Ishikawa (cell line): ENCODE results near the gene THOC7.

Experiments used
- CEBPB ChIP-seq: IDR thresholded peaks from 2 replicates; pipeline ENCODE4 v1.6.1; 2012
- CREB1 ChIP-seq: IDR thresholded peaks from 2 replicates; pipeline ENCODE4 v1.6.1; 2012; ENCODE audit warnings: low read depth
- EGR1 ChIP-seq: IDR thresholded peaks from 2 replicates; pipeline ENCODE4 v1.6.1; 2012
- EP300 ChIP-seq: IDR thresholded peaks from 2 replicates; pipeline ENCODE4 v1.6.1; 2012; ENCODE audit warnings: borderline replicate concordance
- FOXM1 ChIP-seq: IDR thresholded peaks from 2 replicates; pipeline ENCODE4 v1.6.1; 2012; ENCODE audit warnings: low read depth, borderline replicate concordance
- NFIC ChIP-seq: IDR thresholded peaks from 2 replicates; pipeline ENCODE4 v1.6.1; 2012
- RAD21 ChIP-seq: IDR thresholded peaks from 2 replicates; pipeline ENCODE4 v1.6.1; 2012; ENCODE audit warnings: low read depth
- TAF1 ChIP-seq: IDR thresholded peaks from 2 replicates; pipeline ENCODE4 v1.6.1; 2012; ENCODE audit warnings: low read depth, mild to moderate bottlenecking
- TCF12 ChIP-seq: IDR thresholded peaks from 2 replicates; pipeline ENCODE4 v1.6.1; 2012; ENCODE audit warnings: low read depth
- TEAD4 ChIP-seq: IDR thresholded peaks from 2 replicates; pipeline ENCODE4 v1.6.1; 2012
- YY1 ChIP-seq: IDR thresholded peaks from 2 replicates; pipeline ENCODE4 v1.6.1; 2012; ENCODE audit warnings: low read depth
- ZBTB7A ChIP-seq: IDR thresholded peaks from 2 replicates; pipeline ENCODE4 v1.6.1; 2012; ENCODE audit warnings: low read depth
- TF ChIP-seq, protein P1 (sequence below): IDR thresholded peaks from 2 replicates; pipeline ENCODE4 v1.6.1; 2012
- TF ChIP-seq, protein P2 (sequence below): IDR thresholded peaks from 2 replicates; pipeline ENCODE4 v1.6.1; 2012
- TF ChIP-seq, protein P3 (sequence below): IDR thresholded peaks from 2 replicates; pipeline ENCODE4 v1.6.1; 2012; ENCODE audit warnings: low read depth, mild to moderate bottlenecking

Gene THOC7

DNA sequence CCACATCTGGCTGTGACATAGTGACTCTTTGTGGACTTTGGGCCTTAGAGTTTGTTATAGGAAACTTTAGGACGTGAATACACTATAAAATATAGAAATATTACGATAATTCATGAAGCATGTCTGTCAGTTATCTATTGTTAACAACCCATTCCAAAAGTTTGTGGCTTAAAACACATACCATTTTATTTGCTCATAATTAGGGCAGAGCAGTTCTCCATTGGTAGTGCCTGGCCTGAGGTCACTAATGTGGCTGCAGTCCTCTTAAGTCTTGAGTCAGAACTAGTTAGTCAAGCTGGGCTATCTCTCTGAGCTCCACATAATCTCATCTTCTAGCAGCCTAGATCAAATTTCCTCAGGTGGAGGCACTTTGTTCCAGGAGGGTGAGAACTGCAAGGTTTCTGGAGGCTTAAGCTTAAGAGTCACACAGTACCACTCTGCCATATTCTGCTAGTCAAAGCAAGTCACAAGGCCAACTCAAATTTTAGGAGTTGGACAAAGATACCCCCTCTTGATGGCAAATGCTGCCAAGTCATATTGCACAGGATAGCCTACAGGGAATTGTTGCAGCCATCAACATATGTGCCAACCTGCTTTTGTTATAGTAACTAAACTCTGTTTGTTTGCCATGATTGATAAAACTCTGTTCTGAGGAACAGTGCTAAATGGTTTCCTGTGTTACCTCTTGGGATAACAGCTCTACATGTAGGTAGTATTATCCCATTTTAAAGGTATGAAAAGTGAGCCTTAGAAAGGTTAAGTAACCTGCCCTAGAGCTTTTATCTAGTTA lies 8.7 kb upstream of the THOC7 start:
- no peak for TF ChIP-seq FOXM1
- TF ChIP-seq CEBPB = no peak
- no peak for TF ChIP-seq ZBTB7A
- TF ChIP-seq RAD21 = no peak
- TF ChIP-seq TEAD4 = no peak
- TF ChIP-seq, protein P1, sequence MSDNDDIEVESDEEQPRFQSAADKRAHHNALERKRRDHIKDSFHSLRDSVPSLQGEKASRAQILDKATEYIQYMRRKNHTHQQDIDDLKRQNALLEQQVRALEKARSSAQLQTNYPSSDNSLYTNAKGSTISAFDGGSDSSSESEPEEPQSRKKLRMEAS = no peak
- TF ChIP-seq TAF1 = no peak
- TF ChIP-seq, protein P2, sequence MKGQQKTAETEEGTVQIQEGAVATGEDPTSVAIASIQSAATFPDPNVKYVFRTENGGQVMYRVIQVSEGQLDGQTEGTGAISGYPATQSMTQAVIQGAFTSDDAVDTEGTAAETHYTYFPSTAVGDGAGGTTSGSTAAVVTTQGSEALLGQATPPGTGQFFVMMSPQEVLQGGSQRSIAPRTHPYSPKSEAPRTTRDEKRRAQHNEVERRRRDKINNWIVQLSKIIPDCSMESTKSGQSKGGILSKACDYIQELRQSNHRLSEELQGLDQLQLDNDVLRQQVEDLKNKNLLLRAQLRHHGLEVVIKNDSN = no peak
- TF ChIP-seq TCF12 = no peak
- no peak for TF ChIP-seq YY1
- TF ChIP-seq, protein P3, sequence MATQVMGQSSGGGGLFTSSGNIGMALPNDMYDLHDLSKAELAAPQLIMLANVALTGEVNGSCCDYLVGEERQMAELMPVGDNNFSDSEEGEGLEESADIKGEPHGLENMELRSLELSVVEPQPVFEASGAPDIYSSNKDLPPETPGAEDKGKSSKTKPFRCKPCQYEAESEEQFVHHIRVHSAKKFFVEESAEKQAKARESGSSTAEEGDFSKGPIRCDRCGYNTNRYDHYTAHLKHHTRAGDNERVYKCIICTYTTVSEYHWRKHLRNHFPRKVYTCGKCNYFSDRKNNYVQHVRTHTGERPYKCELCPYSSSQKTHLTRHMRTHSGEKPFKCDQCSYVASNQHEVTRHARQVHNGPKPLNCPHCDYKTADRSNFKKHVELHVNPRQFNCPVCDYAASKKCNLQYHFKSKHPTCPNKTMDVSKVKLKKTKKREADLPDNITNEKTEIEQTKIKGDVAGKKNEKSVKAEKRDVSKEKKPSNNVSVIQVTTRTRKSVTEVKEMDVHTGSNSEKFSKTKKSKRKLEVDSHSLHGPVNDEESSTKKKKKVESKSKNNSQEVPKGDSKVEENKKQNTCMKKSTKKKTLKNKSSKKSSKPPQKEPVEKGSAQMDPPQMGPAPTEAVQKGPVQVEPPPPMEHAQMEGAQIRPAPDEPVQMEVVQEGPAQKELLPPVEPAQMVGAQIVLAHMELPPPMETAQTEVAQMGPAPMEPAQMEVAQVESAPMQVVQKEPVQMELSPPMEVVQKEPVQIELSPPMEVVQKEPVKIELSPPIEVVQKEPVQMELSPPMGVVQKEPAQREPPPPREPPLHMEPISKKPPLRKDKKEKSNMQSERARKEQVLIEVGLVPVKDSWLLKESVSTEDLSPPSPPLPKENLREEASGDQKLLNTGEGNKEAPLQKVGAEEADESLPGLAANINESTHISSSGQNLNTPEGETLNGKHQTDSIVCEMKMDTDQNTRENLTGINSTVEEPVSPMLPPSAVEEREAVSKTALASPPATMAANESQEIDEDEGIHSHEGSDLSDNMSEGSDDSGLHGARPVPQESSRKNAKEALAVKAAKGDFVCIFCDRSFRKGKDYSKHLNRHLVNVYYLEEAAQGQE = no peak
- TF ChIP-seq EP300 = no peak
- TF ChIP-seq CREB1 = no peak
- TF ChIP-seq EGR1 = no peak
- TF ChIP-seq NFIC = no peak

DNA sequence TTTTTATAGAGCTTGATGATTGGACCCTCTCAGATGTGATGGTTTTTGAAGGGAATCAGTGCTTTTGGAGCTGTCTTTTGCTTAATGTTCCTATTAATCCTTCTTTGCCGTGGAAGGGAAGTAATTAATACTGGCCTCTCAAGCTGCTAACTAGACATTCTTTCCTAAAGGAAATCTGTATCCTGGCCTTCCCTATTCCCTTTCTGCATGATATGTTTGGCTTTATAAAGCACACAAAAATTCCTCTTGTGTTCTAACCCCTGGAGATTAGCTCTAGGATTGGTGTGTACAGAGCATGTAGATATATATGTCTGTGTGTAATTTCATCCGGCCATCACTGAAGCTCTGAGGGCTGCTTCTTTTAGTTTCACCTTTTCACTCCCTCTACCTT lies 7.0 kb upstream of the THOC7 start:
- TF ChIP-seq FOXM1 (no peak), TAF1 (no peak), CEBPB (no peak)
- TF ChIP-seq, protein P1 = no peak

DNA sequence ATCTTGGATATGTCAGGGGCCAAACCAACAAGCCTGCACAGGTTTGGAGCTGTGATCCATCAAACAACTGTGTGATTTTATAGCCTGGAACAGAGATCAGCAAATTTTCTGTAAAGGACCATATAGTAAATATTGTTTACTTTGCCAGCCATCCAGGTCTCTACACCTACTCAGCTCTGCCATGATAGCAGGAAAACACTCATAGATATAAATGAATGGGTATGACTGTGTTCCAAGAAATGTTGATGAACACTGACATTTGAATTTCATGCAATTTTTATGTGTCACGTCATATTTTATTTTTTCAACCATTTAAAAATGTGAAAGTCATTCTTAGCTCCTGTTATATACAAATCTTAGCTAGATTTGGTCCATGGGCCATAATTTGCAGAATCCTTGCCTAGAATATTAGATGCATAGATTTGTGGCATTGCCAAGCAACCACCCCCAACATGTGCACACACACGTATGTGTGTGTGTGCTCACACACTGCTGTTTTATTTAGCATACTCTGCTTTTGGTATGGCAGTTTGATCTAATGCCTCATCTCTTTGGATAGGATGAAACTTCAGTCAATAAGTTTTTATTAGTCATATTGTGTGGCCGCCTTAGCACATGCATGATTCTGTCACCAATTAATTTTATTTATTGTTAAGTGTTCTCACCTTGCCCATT lies 6.5 kb upstream of the THOC7 start:
- no peak for TF ChIP-seq CEBPB
- TF ChIP-seq, protein P2 = no peak
- no peak for TF ChIP-seq EGR1
- TF ChIP-seq NFIC = no peak
- no peak for TF ChIP-seq TEAD4
- no peak for TF ChIP-seq ZBTB7A
- TF ChIP-seq, protein P1 = no peak
- no peak for TF ChIP-seq FOXM1
- no peak for TF ChIP-seq YY1
- no peak for TF ChIP-seq TCF12
- TF ChIP-seq CREB1 = no peak

DNA sequence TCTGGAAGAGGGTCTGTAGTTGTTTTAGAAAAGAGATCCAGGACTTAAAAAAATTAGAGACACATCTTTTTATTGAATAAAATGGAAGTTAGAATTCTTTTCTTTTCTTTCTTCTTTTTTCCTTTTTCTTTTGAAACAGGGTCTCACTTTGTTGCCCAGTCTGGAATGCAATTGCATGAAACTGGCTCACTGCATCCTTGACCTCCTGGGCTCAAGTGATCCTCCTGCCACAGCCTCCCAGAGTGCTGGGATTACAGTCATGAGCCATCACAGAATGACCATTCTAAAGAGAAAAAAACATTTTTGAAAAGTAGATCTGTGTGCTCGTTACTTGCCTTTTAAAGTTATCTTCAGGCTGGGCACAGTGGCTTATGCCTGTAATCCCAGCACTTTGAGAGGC lies 3.6 kb upstream of the THOC7 start:
- TF ChIP-seq CEBPB (no peak), EP300 (no peak), FOXM1 (no peak), NFIC (no peak), YY1 (no peak), EGR1 (no peak), ZBTB7A (no peak), TEAD4 (no peak), CREB1 (no peak), TCF12 (no peak), TAF1 (no peak), RAD21 (no peak)
- TF ChIP-seq, protein P3 = no peak
- TF ChIP-seq, protein P1 = no peak
- TF ChIP-seq, protein P2 = no peak

DNA sequence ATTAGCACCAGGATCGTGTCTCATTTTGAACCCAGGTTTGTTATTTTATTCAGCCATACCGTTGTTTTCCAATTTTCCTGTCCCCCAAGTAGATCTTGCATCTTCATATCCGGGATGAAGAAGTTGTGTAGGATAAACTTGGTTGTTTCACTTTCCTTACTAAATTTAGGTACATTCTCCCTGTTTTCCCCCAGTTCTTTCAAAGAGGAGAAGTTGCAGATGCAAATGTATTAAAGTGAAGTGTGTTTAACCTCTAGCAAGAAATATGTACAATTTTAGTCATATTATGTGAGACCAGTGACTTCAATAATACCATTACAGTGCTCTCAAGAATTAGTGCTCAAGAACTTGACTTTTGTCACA lies 1.3 kb upstream of the THOC7 start:
- TF ChIP-seq FOXM1 (no peak), EGR1 (no peak), YY1 (no peak), CEBPB (no peak), NFIC (no peak)
- TF ChIP-seq, protein P3 = no peak
- TF ChIP-seq, protein P1 = no peak
